Heart left ventricle (tissue), 13 donors: Measurements from ENCODE around the gene RBM38.

Experiments
- CTCF ChIP-seq, 12 donors: fragments of 200-600 bp; sonication (generic) in 4 of 12; IDR thresholded peaks; one replicate each; pipeline versions ENCODE4 v1.5.0 to v1.8.0; 2018 to 2022; ENCODE audit warnings: antibody characterized with exemption in 12 of 12, mild to moderate bottlenecking in 5 of 12
- POLR2A ChIP-seq, 2 donors: fragments of 450-650 bp; IDR thresholded peaks; one replicate each; pipeline ENCODE4 v1.6.1; 2017; ENCODE audit warnings: antibody characterized with exemption in 2 of 2, mild to moderate bottlenecking in 2 of 2, moderate library complexity in 2 of 2
- donor health status: ischemic (EF 13 %, LVEDD 7.1; RV severe dilation, severe dysfunction).
- donor health status: DM: no; HTN: yes; CAD: no.
- donor health status: DM: no; HTN: no; CAD: no.
- donor health status: ischemic (EF 25% LVEDD 6.9; RV normal size, moderate dysfunction).
- donor health status: ischemic (EF 25% LVEDD 5.7; RV mildly dilated, moderate dysfunction).
- donor health status: ischemic (EF 35%, LVEDD 5.7; RV mildly dilated, moderate dysfunction).
- donor health status: nonischemic (EF 11% LVEDD 7.7; RV severe dilation, severe dysfunction).
- donor health status: DM: yes; HTN: yes; CAD: no.
- donor health status: PGD.
- donor health status: ischemic (EF 29% LVEDD 5.4; RV normal size, mild dysfunction).
- donor health status: nonischemic (EF 23%, LVEDD 6.1; RV moderate dilation, normal function).

- TF ChIP-seq CTCF (IDR thresholded peaks at IDR 0.05) (no peak), POLR2A (IDR thresholded peaks at IDR 0.05) (no peak)
Observed at GRCh38 chr20:57350081-57350710, 41.0 kb upstream of the RBM38 start.
